ENCODE data around the gene RPS19BP1.

RPS19BP1 gene, protein sequence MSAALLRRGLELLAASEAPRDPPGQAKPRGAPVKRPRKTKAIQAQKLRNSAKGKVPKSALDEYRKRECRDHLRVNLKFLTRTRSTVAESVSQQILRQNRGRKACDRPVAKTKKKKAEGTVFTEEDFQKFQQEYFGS

DNA sequence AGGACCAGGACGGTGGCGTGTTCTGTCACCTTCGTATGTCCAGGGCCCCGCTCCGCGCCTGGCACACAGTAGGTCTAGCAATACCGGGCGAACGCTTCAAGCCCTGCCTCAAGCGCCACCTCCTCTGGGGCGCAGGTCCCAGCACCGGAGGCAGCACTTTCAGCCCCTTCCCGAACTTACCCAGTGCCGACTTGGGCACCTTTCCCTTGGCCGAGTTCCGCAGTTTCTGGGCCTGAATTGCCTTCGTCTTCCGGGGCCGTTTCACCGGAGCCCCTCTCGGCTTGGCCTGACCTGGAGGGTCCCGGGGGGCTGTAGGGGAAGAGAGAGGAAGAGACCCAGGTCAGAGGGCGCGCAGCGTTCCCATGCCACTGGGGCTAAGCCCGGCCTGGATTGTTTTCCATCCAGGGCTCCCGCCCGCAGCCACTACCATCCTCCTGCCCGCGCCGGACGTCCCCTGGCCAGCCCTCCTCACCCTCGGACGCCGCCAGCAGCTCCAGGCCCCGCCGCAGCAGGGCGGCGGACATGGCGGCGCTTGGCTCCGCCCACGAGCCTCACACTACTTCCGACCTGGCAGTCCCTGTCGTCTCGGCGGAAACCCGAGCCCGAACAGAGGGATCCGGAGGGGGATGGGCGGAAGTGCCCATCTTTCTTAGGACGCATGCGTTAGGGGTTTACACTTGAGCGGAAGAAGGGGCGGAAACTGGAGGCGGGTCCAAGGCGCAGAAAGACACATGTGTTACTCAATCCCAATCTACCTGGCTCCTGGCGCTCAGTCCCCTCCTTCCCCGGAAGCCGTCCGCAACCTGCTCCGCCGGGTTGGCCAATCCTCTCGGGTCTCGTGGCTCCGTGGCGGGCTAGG, at the start of gene RPS19BP1:
RPS19BP1 (minus strand) TSS at position 534 of the 859 bp plus-strand sequence; CDS start at position 524, 10 bp downstream.
- peak; percentile 99 to 100 for DNase-seq

DNA sequence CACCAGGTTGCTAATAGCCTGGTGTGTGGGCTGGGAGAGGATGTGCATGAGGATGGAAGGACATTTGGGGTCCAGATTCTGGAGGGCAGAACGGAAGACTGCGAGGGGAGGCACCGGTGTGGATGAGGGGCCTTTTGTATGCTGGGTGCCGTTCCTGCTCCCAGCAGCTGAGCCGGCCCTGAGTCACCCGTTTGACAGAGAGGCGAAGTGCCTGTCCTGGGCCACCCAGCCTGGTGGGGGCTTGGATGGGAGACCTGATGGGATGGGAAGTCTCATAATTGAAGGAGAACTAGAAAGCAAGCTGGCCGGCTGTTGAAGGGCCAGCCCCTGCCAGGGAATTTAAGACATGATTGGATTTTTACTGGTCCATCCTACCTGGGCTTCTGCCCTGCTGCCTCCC, 48.8 kb upstream of the RPS19BP1 start:
- DNase-seq, result no peak

DNA sequence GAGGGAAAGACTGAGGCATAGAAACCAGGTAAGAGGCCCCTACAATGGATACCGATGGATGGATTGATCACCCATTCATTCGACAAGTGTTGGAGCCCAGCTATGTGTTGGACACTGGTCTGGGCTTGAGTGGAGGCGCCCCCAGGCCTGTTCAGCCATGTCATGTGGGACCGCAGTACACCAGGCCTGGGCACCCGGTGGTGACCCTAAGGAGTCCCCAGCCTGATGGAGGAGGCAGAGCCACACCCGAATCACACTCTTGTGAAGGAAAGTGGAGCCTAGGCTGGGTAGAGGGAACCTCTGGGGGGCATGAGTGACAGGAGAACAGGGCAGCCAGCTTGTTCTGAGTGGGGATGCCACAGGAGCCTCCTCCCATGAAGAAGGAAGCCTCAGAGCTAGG, 48.2 kb upstream of the RPS19BP1 start:
- DNase-seq, result no peak

DNA sequence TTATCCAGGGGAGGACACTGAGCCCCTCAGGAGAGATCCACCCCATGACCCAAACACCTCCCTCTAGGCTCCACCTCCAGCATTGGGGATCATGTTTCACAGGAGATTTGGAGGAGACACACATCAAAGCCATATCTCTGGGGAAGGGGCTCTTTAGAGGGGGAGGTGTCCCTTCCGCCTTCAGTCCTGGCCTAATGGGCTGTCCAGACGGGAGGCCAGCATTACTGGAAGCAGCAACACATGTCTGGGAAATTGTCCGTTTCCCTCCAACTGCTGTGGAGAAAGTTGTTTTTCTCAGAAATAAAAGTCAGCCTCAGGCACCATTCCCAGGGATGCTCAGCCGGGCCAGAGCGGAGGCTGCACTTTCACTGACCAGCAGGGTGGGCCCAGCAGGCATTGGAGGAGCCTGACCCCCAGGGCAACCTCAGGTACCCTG, 47.5 kb upstream of the RPS19BP1 start:
- DNase-seq, result no peak

DNA sequence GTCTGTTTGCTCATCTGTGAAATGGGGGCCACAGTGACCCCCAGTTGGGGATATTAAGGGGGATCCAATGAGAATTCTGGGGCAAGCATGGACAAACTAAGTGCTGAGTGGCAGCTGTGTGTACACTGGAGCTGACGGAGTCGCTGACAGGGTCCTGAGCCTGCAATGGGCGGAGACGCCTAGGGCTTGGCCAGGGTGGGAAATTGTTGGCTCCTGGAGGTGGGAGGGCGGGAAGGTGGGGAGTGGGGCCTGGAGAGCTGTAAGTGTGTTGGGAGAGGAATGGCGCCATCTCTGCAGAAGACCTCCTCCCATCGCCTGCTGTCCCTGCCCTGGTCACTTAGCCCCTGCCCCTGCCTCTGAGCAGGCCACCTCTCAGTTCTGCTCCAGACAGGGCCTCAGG, 45.4 kb upstream of the RPS19BP1 start:
- DNase-seq, result no peak

DNA sequence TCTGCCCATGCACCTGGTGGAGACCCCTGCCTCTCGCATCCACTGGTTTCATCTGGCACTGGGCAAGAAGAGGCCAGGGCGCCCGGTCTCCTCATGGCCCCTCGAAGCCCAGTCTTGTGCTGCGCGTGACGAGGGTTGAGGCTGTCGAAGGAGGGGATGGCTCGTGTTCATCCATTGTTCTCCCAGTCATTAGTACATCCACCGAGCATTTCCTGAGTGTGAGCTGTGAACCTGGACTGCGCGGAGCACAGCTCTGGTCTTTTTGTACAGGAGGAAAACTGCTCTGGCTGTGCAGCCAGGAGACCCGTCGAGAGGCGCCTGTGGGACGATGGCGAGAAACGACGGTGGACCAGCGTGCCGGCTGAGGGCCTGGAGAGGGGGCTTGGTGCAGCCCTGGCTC, 44.8 kb upstream of the RPS19BP1 start:
- DNase-seq, result no peak

DNA sequence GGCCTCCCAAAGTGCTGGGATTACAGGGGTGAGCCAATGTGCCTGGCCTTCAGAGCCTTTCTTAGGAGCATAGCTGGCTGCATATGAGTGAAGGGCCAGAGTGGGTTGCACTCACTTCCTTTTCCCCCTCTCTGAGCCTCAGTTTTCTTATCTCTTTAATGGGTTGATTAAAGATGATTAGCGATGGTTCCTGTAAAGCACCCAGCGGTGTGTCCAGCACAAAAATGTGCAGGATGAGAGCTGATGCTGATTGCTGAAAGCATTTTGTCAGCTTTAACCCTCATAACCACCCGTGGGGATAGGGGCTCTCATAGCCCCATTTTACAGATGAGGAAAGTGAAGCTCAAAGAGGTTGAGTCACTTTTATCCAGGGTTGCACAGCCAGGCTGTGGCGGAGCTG, 43.5 kb upstream of the RPS19BP1 start:
- DNase-seq, result no peak

DNA sequence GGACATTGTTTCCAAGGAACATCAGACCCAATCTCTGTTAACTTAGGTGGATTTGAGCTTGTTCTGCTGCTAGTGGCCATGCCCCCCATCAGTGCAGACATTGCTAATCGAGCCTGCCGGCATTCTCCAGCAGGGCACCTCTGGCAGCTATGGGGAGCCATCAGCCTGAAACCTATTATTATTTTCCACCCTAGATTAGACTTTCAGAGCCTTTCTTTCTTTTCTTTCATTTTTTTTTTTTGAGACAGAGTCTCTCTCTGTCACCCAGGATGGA, 42.9 kb upstream of the RPS19BP1 start:
- DNase-seq, result no peak

DNA sequence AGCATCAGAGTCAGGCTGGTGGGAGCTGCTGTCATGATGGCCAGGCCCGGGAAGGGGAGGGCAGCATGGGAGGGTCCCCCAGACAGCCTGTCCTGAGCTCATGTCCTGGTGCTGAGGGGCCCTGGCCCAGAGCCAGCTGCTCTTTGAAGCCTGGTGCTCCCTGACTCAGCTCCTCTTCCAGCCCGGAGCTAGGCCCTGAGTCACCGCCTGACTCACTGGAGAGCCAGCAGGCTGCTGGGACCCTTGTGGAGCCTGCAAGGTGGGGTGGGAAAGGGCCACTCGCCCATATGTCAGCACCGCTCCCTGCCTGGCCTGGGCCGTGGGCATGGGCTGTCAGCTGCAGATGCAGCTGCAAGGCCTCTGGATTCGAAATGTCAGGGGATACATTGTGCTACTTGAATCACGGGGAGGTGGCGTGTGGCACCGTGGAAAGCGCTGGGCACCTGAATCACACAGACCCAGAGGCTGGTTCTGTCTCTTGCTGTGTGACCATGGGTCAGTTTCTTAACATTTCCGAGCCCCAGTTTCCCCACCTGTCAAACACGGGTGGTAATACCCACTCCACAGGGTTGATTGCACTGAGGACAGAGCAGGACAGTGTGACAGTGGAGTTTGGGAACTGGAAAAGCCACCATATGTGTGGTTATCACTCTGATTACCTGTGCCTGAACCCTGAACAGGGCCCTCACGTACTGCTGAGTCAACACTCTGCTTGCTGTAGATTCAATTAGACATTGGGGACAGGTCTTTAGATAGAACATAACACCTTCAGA, 42.4 kb upstream of the RPS19BP1 start:
- no peak for DNase-seq

DNA sequence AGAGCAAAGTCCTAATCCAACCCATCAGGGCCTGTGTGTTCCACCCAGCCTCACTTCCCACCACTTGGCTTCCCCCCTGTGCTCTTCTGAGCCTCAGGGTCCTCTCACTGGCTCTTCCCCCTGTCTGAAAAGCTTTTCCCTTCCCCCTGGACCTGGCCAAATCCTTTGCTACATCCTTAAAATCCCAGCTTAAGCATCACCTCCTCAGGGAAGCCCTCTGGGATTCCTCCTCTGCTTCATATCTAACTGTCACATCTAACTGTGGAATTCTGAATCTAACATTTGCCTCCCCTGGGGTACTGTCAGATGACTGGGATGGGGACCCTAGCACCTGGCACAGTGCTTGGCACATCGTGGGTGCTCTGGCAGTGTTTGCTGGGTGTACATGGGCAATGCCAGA, 39.0 kb upstream of the RPS19BP1 start:
- no peak for DNase-seq

DNA sequence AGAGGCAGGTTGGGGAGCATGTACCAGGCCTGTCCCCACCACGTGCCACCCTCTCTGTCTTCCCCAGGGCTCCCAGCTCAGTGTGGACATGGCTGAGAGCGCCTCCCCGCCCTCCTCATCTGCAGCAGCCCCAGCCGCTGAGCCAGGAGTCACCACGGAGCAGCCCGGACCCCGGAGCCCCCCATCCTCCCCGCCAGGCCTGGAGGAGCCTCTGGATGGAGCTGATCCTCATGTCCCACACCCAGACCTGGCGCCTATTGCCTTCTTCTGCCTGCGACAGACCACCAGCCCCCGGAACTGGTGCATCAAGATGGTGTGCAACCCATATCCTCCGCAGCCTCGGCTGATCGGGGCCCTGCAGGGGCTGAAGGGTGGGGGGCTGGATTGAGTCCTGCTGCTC, 38.1 kb upstream of the RPS19BP1 start, which contains the start of gene CACNA1I:
CACNA1I (plus strand) TSS at position 89 of the 400 bp plus-strand sequence; CDS start at position 89, 0 bp downstream.
- DNase-seq, result no peak

DNA sequence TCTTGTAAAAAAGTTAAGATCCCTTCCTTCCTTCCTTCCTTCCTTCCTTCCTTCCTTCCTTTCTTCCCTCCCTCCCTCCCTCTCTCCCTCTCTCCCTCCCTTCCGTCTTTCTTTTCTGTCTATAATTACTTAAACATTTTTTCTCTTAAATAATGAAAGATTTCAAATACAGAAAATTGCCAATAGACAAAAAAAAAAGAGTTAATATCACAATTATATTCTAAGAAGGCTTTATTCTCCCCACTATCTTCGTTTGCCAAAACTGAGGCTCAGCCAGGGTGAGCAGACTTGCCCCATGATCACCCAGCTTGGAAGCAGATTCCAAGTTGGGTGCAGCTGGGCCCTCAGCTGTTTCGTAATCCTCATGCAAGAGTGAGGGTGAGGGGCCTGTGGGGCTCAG, 37.7 kb upstream of the RPS19BP1 start:
- no peak for DNase-seq

DNA sequence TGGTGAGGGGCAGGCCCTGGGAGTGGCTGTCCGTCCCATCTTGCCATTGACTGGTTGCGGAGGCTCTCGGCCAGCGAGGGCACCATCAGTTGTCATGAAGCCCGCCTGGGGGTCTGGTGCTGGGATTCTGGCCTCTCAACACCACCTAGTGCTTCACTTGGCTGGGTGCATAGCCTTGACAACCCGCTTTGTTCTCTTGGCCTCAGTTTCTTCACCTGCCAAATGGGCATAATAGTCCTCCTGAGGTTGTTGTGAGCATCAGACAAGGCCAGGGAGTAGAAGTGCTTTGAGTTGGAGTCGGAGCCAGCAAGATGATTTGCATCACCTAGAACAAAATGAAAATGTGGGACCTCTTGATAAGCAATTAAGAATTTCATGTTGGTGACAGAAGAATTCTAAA, 36.5 kb upstream of the RPS19BP1 start:
- DNase-seq, result no peak

DNA sequence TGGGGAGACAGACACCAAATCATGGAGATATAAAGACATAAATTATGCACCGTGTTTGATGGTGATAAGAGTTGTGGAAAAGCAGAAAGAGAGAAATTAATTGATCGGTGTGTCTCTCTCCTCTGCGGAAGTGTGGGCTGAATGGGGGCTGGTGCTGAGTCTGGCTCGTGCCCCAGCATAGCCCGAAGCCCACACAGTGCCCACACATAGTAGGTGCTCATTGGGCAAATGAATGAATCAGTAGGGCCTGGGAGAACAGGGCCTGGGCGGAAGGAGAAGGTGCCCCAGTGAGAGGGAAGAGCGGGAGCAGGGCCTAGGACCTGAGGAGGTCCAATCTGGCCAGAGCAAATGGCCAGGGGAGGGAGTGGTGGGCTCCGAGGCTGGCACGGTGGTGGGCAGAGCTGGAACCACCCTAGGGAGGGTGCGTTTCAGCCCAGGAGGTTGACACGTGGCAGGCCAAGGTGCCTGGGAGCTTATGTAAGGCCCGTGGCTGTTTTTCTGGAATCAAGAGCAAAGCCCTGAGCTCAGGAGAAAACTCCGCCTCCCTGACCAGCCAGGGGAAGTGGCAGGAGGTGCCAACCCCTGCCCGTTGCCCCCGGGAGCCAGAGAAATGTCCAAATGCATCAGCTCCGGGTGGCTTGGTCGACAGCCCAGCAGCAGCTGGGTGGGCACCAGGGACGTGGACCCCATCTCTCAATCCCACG, 35.9 kb upstream of the RPS19BP1 start:
- no peak for DNase-seq

DNA sequence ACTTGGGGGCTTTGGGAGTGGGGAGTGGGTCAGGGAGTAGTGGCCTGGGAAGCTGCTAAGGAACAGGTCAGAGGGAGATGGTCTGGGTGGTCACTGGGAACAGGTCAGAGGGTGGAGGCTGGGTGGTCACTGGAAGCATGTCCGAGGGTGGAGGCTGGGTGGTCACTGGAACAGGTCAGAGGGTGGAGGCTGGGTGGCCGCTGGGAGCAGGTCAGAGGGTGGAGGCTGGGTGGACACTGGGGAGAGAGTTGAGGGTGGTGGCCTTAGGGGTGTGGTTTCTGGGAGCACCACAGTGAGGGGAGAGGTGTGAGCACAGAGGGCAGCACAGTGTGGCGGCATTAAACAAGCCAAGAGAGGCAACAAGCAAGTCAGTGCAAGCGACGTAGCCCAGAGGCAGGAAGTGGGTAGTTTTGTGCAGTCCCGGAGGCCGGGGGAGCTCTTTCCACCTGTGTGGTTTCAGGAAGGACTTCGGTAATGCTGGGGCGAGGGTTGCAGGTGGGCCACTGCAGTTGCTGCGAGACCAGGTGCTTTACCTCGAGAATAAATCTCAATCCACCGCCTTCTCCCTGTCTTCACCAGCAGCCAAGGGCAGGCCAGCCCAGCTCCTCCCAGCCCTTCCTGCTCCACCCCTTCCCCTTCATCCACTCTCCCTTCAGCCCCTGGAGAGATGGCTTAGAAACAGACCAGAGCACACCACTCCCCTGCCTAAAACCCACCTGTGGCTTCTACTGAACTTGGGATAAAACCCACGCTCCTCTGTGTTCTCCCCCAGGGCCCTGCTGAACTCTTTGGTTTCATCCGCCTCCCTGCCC, 34.8 kb upstream of the RPS19BP1 start:
- peak; percentile 19 to 26 for DNase-seq

DNA sequence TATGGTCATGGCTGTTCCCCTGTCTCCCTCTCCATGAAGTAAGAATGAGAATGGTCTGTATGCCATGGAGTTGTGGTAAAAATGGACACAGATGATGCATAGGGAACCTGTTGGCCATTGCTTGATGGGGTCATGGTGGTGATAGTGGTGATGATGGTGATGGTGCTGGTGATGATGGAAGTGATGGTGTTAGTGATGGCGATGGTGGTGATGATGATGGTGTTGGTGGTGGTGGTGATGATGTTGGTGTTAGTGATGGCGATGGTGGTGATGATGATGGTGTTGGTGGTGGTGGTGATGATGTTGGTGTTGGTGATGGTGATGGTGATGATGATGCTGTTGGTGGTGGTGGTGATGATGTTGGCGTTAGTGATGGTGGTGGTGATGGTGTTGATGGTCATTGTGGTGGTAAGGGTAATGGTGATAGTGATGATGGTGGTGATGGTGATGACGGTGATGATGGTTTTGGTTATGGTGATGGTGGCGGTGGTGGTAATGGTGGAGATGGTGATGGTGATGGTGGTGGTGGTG, 32.9 kb upstream of the RPS19BP1 start:
- DNase-seq, result no peak

DNA sequence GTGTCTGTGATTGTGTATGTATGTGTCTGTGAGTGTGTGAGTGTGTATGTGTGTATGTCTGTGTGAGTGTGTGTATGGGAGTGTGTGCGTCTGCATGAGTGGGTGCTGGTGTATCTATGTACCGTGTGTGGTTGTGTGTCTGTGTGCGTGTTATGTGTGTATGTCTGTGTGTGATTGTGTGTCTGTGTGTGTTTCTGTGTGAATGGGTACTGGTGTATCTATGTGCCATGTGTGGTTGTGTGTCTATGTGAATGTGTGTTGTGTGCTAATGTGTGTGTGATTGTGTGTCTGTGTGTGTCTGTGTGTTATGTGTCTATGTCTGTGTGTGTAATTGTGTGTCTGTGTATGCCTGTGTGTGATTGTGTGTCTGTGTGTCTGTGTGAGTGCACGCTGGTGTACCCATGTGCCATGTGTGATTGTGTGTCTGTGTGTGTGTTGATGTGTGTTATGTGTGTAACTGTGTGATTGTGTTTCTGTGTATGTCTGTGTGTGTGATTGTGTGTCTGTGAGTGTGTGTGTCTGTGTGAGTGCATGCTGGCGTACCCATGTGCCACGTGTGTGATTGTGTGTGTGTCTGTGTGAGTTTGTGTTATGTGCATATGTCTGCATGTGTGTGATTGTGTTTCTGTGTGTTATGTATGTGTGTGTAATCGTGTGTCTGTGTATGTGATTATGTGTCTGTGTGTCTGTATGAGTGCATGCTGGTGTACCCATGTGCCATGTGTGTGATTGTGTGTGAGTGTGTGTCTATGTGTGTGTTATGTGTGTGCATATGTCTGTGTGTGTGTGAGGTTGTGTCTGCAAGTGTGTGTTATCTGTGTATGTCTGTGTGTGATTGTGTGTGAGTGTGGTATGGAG, 31.3 kb upstream of the RPS19BP1 start:
- no peak for DNase-seq

DNA sequence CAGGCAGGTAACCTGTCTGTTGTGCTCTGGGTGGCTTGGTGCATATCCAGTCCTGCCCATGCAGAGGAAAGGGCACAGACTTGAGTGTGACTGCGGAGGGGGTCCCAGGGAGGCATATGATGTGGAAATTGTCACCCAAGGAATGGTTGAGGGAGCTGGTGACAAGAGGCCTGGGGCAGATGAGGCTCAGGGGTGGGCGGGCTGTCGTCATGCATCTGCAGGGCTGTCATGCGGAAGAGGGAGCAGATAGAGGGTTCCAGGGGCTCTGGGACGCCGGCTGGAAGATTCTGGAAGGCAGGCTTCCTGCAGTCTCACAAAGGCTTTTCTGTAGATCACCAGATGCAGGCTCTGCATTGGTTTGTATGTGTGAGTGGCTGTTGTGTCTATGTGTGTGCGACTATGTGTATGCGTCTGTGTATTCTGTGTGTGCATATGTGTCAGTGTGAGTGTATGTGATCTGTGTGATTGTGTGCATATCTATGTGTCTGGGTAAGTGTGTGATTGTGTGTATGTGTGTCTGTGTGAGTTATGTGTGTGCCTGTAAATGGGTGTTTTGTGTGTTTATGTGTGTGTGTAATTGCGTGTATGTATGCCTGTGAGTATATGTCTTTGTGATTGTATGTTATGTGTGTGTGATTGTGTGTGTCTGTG, 30.4 kb upstream of the RPS19BP1 start:
- no peak for DNase-seq

DNA sequence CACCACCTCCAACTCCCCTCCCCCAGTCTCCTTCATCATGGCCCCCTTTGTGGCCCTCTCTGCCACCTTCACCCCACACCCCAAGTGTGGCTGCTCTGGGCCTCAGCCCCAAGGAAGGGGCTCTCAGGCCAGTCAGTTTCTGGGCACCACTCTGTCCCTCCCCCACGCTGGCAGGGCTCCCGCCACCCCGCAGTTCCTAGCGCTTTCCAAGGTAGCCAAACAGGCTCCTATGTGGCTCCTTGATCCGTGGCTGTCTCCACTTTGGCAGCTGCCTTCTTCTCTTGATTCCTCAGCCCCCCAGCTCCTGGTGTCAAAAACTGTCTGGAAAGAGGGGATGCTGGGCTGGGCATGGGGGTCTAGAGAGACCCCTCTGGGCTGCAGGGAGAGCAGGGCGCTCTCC, 27.6 kb upstream of the RPS19BP1 start:
- DNase-seq, result no peak

DNA sequence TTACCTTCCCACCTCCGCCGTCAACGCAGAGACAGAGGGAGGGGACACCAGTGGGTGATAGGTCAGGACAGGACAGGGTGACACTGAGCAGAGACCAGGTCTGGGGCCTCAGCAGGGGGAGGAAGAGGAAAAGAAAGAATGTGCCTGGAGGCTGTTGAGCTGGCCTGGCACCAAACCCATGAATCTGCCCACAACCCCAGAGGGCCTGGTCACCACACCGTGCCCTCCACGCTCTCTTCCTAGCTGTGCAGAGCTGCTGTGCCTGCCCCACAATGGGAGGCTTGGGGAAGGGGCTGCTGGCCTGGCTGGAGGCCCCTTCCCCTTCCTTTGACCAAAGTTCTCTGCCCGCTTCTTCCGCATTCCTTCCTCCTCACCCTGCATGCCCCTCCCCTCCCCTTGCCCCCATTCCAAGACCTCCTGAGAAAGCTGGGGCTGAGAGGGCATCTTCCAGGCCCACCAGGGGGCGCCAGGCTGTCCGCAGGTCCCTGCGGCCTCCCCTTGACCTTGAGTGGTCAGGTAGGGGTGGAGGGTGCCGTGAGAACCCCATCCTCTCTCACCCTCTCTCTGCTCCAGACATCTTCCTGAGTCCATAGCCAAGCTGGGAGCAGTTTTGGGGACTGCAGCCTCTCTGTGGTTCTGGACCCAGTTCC, 27.0 kb upstream of the RPS19BP1 start:
- no peak for DNase-seq
